Hepatocyte (in vitro differentiated cells): Measurements from ENCODE around the gene SSR1. TPM values are rescaled to one million over a fixed set of nuclear protein-coding genes. Genes with fewer than 3 reads are reported as not detected.

Experiments
- DNase-seq: peaks from one replicate; pipeline ENCODE4 v3.0.0-alpha.2; 2016; ENCODE audit warnings: low spot score
- H2AFZ ChIP-seq: fragments of 200-600 bp; sonication (generic); 2 replicates; pipeline ENCODE4 v1.6.0; 2016; ENCODE audit warnings: antibody characterized with exemption, mild to moderate bottlenecking
- H3K27ac ChIP-seq: fragments of 200-600 bp; sonication (generic); 2 replicates; pipeline ENCODE4 v1.5.1; 2016; ENCODE audit warnings: mild to moderate bottlenecking
- H3K27me3 ChIP-seq: fragments of 200-600 bp; sonication (generic); 2 replicates; pipeline ENCODE4 v1.6.1; 2016
- H3K36me3 ChIP-seq: fragments of 200-600 bp; sonication (generic); replicated peaks from 2 replicates; pipeline ENCODE4 v1.5.1; 2016; ENCODE audit warnings: low read depth; ENCODE audit not compliant: insufficient read depth
- H3K4me1 ChIP-seq: fragments of 200-600 bp; sonication (generic); 2 replicates; pipeline ENCODE4 v1.5.1; 2016; ENCODE audit warnings: mild to moderate bottlenecking, moderate library complexity; ENCODE audit not compliant: insufficient read depth
- H3K4me2 ChIP-seq: fragments of 200-600 bp; sonication (generic); 2 replicates; pipeline ENCODE4 v1.6.0; 2016
- H3K4me3 ChIP-seq: fragments of 200-600 bp; sonication (generic); 2 replicates; pipeline ENCODE4 v1.5.1; 2016; ENCODE audit warnings: mild to moderate bottlenecking
- H3K79me2 ChIP-seq: fragments of 200-600 bp; sonication (generic); 2 replicates; pipeline ENCODE4 v1.6.0; 2017; ENCODE audit warnings: mild to moderate bottlenecking
- H3K9me2 ChIP-seq: fragments of 200-600 bp; sonication (generic); replicated peaks from 2 replicates; pipeline ENCODE4 v1.6.0; 2017; ENCODE audit warnings: mild to moderate bottlenecking; ENCODE audit not compliant: insufficient read depth
- H3K9me3 ChIP-seq: fragments of 200-600 bp; sonication (generic); 2 replicates; pipeline ENCODE4 v1.5.1; 2016; ENCODE audit warnings: low read depth, mild to moderate bottlenecking
- H4K20me1 ChIP-seq: fragments of 200-600 bp; sonication (generic); 2 replicates; pipeline ENCODE4 v1.6.0; 2016; ENCODE audit warnings: mild to moderate bottlenecking; ENCODE audit not compliant: insufficient read depth, poor library complexity, severe bottlenecking
- CTCF ChIP-seq: fragments of 200-600 bp; sonication (generic); IDR thresholded peaks from 2 replicates; pipeline ENCODE4 v1.5.1; 2016; ENCODE audit warnings: antibody characterized with exemption, mild to moderate bottlenecking; ENCODE audit not compliant: poor library complexity
- EZH2 ChIP-seq: fragments of 200-600 bp; sonication (generic); IDR thresholded peaks from 2 replicates; pipeline ENCODE4 v1.6.1; 2016; ENCODE audit warnings: antibody characterized with exemption, mild to moderate bottlenecking, borderline replicate concordance
- EZH2phosphoT487 ChIP-seq: fragments of 200-600 bp; sonication (generic); IDR thresholded peaks from one replicate; pipeline ENCODE4 v1.6.1; 2018; ENCODE audit warnings: antibody characterized with exemption, mild to moderate bottlenecking, low read depth, moderate library complexity; ENCODE audit not compliant: unreplicated experiment, severe bottlenecking
- WGBS: methylation state at CpG from one replicate; pipeline ENCODE4 v1.1.6; 2016; ENCODE audit warnings: low lambda C conversion rate; ENCODE audit errors: missing lambda C conversion rate; 5-methylcytosine and 5-hydroxymethylcytosine counted together
- polyA plus RNA-seq: library from polyadenylated mRNA; unstranded; fragments of >200 nt; fragmentation: Nextera tagmentation; extraction: Ambion mirVana; gene quantifications from 2 replicates; pipeline ENCODE4 v1.2.1, GENCODE V29; 2016
- total RNA-seq: library from RNA; depleted of rRNA; stranded (reverse); fragments of >200 nt; gene quantifications from 2 replicates; pipeline ENCODE4 v1.2.3, GENCODE V29; 2014

Gene SSR1
- total and polyA plus RNA-seq, 2 experiments from 2014 or later: 170 to 195 TPM

- Histone ChIP-seq H3K9me2 (no peaks in the 10 kb centered on the region), H3K9me3 (no peaks in the 10 kb centered on the region), H3K27me3 (no peaks in the 10 kb centered on the region), H3K79me2 (peaks cover 56% of the 10 kb centered on the region), H2AFZ (no peak overlapping the region), H3K4me1 (peaks cover 28% of the 10 kb centered on the region), H4K20me1 (peaks cover 7% of the 10 kb centered on the region), H3K27ac (peak overlapping the region; percentile 83), H3K4me3 (no peak overlapping the region), H3K36me3 (no peaks in the 10 kb centered on the region), H3K4me2 (no peak overlapping the region)
- TF ChIP-seq CTCF (no peak), EZH2phosphoT487 (no peak), EZH2 (no peak)
- 71% methylated on average over 8 of the region's 8 CpGs for WGBS
- DNase-seq: no peak
These were observed 75.3 kb downstream of the SSR1 start for GRCh38 chr6:7237653-7238188.

DNA sequence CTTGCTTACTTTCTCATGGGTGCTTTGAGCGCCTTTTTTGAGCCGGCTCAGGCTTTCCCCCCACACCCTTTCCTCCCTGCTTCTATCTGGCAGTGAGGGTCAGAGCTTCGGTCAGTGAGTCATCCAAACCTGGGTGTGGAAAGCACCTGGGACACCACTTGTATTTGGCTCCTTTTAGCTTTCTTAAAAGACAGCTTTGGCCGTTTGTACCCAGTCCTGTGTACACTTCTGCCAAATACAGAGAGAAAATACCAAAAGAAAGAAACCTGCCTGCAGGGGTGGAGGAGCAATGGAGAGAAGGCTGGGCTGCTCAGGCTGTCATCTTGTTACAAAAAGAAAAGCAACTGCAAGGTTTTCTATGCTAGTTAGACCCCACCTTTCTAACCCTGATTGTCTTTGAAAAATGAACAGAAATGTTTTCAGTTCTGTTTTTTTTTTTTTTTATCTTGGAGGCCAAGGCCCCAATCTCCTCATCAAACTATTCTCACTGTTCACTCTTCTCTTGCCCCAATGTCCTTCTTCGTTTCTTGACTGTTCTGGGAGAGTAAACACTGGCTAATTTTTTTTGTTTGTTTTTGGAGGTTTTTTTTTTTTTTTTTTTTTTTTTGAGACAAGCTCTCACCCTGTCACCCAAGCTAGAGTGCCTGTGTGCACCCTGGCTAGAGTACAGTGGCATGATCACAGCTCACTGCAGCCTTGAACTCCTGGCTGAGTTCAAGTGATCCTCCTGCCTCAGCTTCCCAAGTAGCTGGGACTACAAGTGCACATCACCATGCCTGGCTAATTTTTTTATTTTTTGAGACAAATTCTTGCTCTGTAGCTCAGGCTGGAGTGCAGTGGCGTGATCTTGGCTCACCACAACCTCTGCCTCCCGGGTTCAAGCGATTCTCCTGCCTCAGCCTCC lies 76.4 kb downstream of the SSR1 start:
- no peak for DNase-seq
- no peak overlapping the region for H3K4me3 ChIP-seq
- H3K4me1 ChIP-seq: peaks cover 19% of the 10 kb centered on the region
- no peaks in the 10 kb centered on the region for H3K9me2 ChIP-seq
- no peak overlapping the region for H2AFZ ChIP-seq
- peaks cover 7% of the 10 kb centered on the region for H4K20me1 ChIP-seq
- H3K79me2 ChIP-seq: peaks cover 63% of the 10 kb centered on the region
- 78% methylated on average over 8 of the region's 8 CpGs for WGBS
- H3K27me3 ChIP-seq: no peaks in the 10 kb centered on the region
- no peaks in the 10 kb centered on the region for H3K9me3 ChIP-seq
- peak overlapping the region; percentile 42 for H3K27ac ChIP-seq
- H3K36me3 ChIP-seq: no peaks in the 10 kb centered on the region
- TF ChIP-seq CTCF (no peak), EZH2 (no peak), EZH2phosphoT487 (no peak)
- no peak overlapping the region for H3K4me2 ChIP-seq

DNA sequence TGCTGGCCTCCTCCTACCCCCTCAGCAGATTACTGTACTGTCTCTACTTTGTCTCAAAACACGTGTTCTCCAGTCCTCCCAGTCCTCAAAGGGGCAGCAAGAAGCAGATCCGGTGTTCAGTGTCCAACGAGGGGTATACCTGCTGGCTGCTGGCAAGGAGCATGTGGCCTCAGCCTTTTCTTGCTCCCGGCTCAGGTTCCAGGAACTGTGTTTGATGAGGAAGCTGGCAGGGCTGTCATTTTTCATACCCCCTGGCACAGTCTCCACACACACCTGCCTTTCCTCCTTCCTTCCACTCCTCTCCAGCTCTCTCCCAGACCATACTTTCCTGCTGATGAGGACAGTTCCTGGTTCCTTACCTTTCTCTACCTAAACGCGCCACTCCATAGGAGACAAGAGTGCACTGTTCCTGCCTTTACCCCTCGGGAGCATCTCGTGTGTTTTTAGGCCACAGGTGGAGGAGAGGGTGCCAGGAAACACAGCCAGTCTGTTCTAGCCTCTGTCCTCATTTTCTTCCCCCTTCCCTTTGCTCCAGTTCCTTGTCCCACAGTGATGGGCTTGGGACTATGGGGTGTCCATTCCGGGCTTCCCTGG lies 77.2 kb downstream of the SSR1 start:
- H3K79me2 ChIP-seq: peaks cover 63% of the 10 kb centered on the region
- H3K9me2 ChIP-seq: no peaks in the 10 kb centered on the region
- no peaks in the 10 kb centered on the region for H3K27me3 ChIP-seq
- no peaks in the 10 kb centered on the region for H3K36me3 ChIP-seq
- no peak overlapping the region for H2AFZ ChIP-seq
- no peak overlapping the region for H3K4me2 ChIP-seq
- peak overlapping the region; percentile 42 for H3K27ac ChIP-seq
- WGBS: 86% methylated on average over 9 of the region's 9 CpGs
- peaks cover 14% of the 10 kb centered on the region for H3K4me1 ChIP-seq
- no peak for DNase-seq
- no peak for TF ChIP-seq EZH2phosphoT487
- no peak for TF ChIP-seq CTCF
- TF ChIP-seq EZH2: no peak
- peaks cover 7% of the 10 kb centered on the region for H4K20me1 ChIP-seq
- no peak overlapping the region for H3K4me3 ChIP-seq
- no peaks in the 10 kb centered on the region for H3K9me3 ChIP-seq
